Right atrium auricular region (tissue), 2 donors: ENCODE results near the gene ATP11A. TPM values are rescaled to one million over a fixed set of nuclear protein-coding genes. Genes with fewer than 3 reads are reported as not detected.

Source experiments
- DNase-seq: peaks from one replicate; pipeline ENCODE4 v3.0.0-alpha.2; 2019; ENCODE audit warnings: low spot score
- H3K27ac ChIP-seq, 2 donors: fragments of 200-600 bp; sonication (generic); 1 replicate in 1 of 2; 2 replicates in 1 of 2; pipeline ENCODE4 v1.5.1; 2016 to 2019
- H3K27me3 ChIP-seq, 2 donors: fragments of 200-600 bp; sonication (generic); one replicate each; pipeline versions ENCODE4 v1.5.1 to v1.6.0; 2017 to 2019
- H3K36me3 ChIP-seq: fragments of 200-600 bp; sonication (generic); one replicate; pipeline ENCODE4 v1.5.1; 2016
- H3K4me1 ChIP-seq, 2 donors: fragments of 200-600 bp; sonication (generic); one replicate each; pipeline versions ENCODE4 v1.5.1 to v1.6.0; 2017 to 2019
- H3K4me3 ChIP-seq, 2 donors: fragments of 200-600 bp; sonication (generic); 1 replicate in 1 of 2; 2 replicates in 1 of 2; pipeline ENCODE4 v1.5.1; 2017 to 2019; ENCODE audit warnings: mild to moderate bottlenecking in 1 of 2, moderate library complexity in 1 of 2
- H3K9me3 ChIP-seq, 2 donors: fragments of 200-600 bp; sonication (generic); one replicate each; pipeline ENCODE4 v1.5.1; 2019
- total RNA-seq, 2 donors: library from RNA; depleted of rRNA; stranded (reverse); fragments of >200 nt; gene quantifications; one replicate each; pipeline ENCODE4 v1.1.0, GENCODE V29; 2016
- TF ChIP-seq, protein P1 (sequence below), 2 donors: fragments of 200-600 bp; sonication (generic); IDR thresholded peaks; one replicate each; pipeline ENCODE4 v1.5.1; 2019; ENCODE audit warnings: antibody characterized with exemption in 2 of 2

ATP11A gene
- total RNA-seq, 2 donors from 2014 or later, result 31.8 to 48.6 TPM

DNA sequence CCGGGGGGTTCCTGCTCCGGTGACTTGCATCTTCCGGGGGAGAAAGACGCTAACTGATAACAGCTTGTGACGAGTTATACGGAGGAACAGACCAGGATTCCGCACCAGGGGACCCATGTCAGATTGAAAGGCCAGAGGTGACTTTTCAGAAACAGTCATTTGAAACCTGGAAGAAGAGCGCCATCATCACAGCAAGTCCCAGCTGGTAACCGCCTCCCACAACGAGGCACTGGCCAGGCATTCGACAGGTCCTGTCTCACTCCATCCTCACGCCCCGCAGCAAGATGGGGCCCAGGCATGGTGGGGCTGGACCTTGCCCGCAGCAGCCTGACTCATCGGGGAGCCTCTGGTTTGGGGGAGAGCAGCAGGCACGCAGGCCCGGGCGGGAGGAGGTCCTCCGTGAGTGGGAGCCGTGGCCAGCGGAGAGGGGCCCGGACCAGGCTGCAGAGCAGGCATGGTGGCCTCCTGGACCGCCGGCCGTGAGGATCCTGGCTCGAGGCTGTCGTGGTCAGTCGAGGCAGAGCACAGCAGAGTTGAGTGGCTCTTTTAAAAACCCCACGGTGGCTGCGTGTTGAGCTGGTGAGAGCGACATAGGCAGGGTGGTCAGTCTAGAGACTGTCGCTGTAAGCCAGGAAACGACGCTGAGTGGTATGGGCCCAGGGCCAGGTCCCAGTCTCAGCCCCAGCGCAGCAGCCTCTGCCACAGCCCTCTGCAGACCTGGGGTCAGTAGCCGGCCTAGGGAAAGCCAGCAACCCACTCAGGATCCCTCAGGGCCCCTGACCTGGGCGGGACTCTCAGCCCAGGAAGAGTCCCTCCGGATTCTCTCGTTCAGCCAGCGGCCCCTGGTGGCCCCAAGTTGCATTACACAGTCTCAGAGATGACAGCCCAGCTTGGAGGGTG is 184.3 kb downstream of the ATP11A start:
- peak; percentile 85 for DNase-seq
- peaks cover 29% of the 10 kb centered on the region for H3K36me3 ChIP-seq
- TF ChIP-seq, protein P1, sequence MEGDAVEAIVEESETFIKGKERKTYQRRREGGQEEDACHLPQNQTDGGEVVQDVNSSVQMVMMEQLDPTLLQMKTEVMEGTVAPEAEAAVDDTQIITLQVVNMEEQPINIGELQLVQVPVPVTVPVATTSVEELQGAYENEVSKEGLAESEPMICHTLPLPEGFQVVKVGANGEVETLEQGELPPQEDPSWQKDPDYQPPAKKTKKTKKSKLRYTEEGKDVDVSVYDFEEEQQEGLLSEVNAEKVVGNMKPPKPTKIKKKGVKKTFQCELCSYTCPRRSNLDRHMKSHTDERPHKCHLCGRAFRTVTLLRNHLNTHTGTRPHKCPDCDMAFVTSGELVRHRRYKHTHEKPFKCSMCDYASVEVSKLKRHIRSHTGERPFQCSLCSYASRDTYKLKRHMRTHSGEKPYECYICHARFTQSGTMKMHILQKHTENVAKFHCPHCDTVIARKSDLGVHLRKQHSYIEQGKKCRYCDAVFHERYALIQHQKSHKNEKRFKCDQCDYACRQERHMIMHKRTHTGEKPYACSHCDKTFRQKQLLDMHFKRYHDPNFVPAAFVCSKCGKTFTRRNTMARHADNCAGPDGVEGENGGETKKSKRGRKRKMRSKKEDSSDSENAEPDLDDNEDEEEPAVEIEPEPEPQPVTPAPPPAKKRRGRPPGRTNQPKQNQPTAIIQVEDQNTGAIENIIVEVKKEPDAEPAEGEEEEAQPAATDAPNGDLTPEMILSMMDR (IDR thresholded peaks at IDR 0.05), result peak; percentile 96 to 97
- H3K27ac ChIP-seq, result peak overlapping the region in 1 of 2 donors; percentile 39
- H3K27me3 ChIP-seq, result no peaks in the 10 kb centered on the region
- H3K9me3 ChIP-seq, result no peaks in the 10 kb centered on the region
- H3K4me3 ChIP-seq, result no peak overlapping the region
- H3K4me1 ChIP-seq, result peaks cover 0 to 10% of the 10 kb centered on the region in 2 donors

DNA sequence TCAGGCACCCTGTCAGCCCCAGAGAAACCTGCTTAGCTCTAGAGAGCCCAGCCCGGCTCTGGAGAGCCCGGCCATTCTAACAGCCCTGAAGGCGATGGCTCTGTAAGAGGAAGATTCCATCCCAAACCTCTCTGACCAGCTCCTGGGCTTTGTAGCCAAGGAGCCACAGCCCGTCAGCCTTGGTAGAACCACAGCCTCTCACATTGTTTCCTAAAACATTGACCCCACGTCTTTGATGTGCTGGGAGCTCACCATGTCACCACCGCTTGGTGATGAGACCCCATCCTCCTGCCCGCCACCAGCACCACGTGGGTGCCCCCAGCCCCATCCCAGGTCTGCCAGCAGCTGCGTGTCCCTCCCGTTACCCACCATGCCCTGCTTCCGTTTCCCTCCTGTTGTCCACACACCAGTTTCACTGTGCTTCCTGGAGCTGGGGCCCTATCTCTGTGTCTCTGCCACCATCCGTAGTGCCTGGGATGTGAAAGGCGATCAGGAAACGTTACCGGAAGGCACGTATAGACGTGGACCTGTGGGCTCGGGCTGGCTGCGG is 185.0 kb downstream of the ATP11A start:
- Histone ChIP-seq H3K27me3 (no peaks in the 10 kb centered on the region), H3K36me3 (peaks cover 23% of the 10 kb centered on the region), H3K9me3 (no peaks in the 10 kb centered on the region), H3K4me1 (peaks cover 0 to 14% of the 10 kb centered on the region in 2 donors), H3K4me3 (no peak overlapping the region), H3K27ac (no peak overlapping the region)
- DNase-seq, result no peak
- TF ChIP-seq, protein P1 (IDR thresholded peaks at IDR 0.05), result peak in 1 of 2 donors; percentile 44

DNA sequence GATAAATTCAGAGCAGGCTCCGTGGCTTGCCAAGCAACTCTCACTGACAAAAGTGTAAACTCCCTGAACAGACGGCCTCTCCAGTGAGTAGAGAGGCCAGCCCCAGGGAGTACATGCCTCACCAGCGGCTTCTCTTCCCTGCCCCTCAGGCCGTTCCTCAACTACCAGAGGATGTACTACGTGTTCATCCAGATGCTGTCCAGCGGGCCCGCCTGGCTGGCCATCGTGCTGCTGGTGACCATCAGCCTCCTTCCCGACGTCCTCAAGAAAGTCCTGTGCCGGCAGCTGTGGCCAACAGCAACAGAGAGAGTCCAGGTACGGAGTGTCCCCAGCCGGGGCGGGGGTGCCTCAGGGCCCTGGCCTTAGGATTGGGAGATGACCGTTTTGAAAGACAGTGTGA is 185.8 kb downstream of the ATP11A start:
- DNase-seq, result no peak
- peaks cover 0 to 18% of the 10 kb centered on the region in 2 donors for H3K4me1 ChIP-seq
- TF ChIP-seq, protein P1 (IDR thresholded peaks at IDR 0.05), result no peak
- no peak overlapping the region for H3K27ac ChIP-seq
- H3K27me3 ChIP-seq, result no peaks in the 10 kb centered on the region
- no peak overlapping the region for H3K4me3 ChIP-seq
- peaks cover 31% of the 10 kb centered on the region for H3K36me3 ChIP-seq
- H3K9me3 ChIP-seq, result no peaks in the 10 kb centered on the region

DNA sequence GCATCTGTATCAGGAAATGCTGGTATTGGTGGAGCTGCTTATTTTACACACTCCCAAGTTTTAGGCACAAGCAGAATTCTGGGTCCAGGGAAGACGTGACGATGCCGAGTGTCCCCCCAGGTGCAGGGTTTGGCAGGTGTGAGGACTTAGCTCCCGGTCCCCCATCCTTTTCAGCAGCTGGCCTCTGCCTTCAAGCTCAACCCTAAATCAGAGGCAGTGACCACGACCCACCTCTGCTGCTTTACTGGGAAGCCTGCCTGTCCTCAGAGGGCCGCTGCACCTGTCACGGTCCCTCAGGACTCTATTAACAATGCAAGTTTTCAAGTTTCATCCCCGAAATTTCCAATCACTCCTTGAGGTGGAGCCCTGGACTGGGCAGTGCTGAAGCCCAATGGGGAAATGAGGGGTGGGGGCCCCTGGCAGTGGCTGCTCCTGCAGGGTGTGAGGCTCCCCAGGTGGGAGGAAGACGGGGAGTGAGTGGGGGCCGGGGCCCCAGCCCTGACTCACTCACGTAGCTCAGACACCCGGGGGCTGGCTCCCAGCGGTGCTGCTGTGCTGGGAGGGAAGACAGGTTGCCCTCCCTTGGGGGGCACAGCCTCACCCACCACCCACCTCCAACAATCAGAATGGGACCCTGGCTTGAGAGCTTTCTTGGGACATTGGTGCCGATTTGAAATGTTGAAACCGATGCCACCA is 186.6 kb downstream of the ATP11A start:
- no peak for DNase-seq
- Histone ChIP-seq H3K36me3 (peaks cover 39% of the 10 kb centered on the region), H3K4me3 (no peak overlapping the region), H3K9me3 (no peaks in the 10 kb centered on the region), H3K27ac (no peak overlapping the region), H3K27me3 (no peaks in the 10 kb centered on the region), H3K4me1 (peaks cover 0 to 18% of the 10 kb centered on the region in 2 donors)
- TF ChIP-seq, protein P1 (IDR thresholded peaks at IDR 0.05), result no peak

DNA sequence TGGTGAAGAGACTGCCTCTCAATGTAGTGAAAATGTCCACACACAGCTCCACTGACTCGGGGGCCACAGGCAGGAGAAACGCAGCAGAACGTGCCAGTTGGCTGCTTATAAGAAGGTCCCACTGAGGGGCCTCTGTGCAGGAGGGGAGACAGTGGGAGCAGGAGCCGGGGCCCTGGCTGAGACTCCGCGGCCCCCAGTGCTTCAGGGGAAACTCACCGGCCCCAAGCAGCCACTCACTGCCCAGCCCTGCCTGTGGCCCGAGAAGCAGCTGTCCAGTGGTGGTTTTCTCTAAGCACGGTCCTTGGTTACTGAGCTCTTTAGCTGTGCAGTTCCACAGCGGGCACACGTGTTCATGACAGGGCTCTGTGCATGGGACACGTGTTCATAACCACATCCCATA is 187.2 kb downstream of the ATP11A start:
- Histone ChIP-seq H3K27me3 (no peaks in the 10 kb centered on the region), H3K4me1 (peaks cover 0 to 18% of the 10 kb centered on the region in 2 donors), H3K4me3 (no peak overlapping the region), H3K27ac (no peak overlapping the region), H3K36me3 (peaks cover 45% of the 10 kb centered on the region), H3K9me3 (no peaks in the 10 kb centered on the region)
- no peak for DNase-seq
- TF ChIP-seq, protein P1 (IDR thresholded peaks at IDR 0.05), result no peak
